AG08396 (cell line): ENCODE measurements around the gene ASRGL1.

Experiments
- DNase-seq: peaks from one replicate; pipeline ENCODE4 v3.0.0; 2012; ENCODE audit warnings: low spot score, mixed read lengths

Gene ASRGL1

GRCh38 chr11:62416596-62416995, 79.3 kb downstream of the ASRGL1 start:
- DNase-seq, result no peak

- DNase-seq, result no peak
These were observed 80.9 kb downstream of the ASRGL1 start for GRCh38 chr11:62418136-62418535.

- DNase-seq, result no peak
These were observed 81.5 kb downstream of the ASRGL1 start, which contains the start of gene SCGB1A1 for GRCh38 chr11:62418733-62419132. TSS of gene SCGB1A1 (plus strand) at chr11:62419033. CDS start at chr11:62419096, 63 bp downstream.

GRCh38 chr11:62419314-62419929, 82.2 kb downstream of the ASRGL1 start:
- no peak for DNase-seq

GRCh38 chr11:62419943-62420342, 82.7 kb downstream of the ASRGL1 start:
- DNase-seq, result no peak

- no peak for DNase-seq
These were observed 83.6 kb downstream of the ASRGL1 start for GRCh38 chr11:62420882-62421281.

GRCh38 chr11:62421996-62422395, 84.7 kb downstream of the ASRGL1 start:
- DNase-seq, result no peak

GRCh38 chr11:62423012-62423411, 85.8 kb downstream of the ASRGL1 start:
- no peak for DNase-seq

- no peak for DNase-seq
These were observed 90.5 kb downstream of the ASRGL1 start for GRCh38 chr11:62427630-62428233.

- DNase-seq, result no peak
These were observed 91.8 kb downstream of the ASRGL1 start for GRCh38 chr11:62428871-62429560.

- DNase-seq, result no peak
These were observed 93.2 kb downstream of the ASRGL1 start for GRCh38 chr11:62430425-62430824.

- peak; percentile 58 for DNase-seq
These were observed 94.1 kb downstream of the ASRGL1 start for GRCh38 chr11:62431171-62431901.

GRCh38 chr11:62432695-62433094, 95.4 kb downstream of the ASRGL1 start:
- DNase-seq, result no peak

GRCh38 chr11:62433141-62433903, 96.1 kb downstream of the ASRGL1 start:
- DNase-seq, result no peak

- no peak for DNase-seq
These were observed 96.6 kb downstream of the ASRGL1 start for GRCh38 chr11:62433904-62434276.

- no peak for DNase-seq
These were observed 98.8 kb downstream of the ASRGL1 start for GRCh38 chr11:62435846-62436660.

- no peak for DNase-seq
These were observed 100.4 kb downstream of the ASRGL1 start for GRCh38 chr11:62437616-62438015.

- DNase-seq, result no peak
These were observed 101.4 kb downstream of the ASRGL1 start for GRCh38 chr11:62438641-62439040.

GRCh38 chr11:62439785-62440602, 102.7 kb downstream of the ASRGL1 start:
- DNase-seq, result peak; percentile 46
